Measurements from ENCODE around the gene ATP6V1E1. TPM values are rescaled to one million over a fixed set of nuclear protein-coding genes. Genes with fewer than 3 reads are reported as not detected.
"Not testable (repeated sequence)": the region's sequence is repeated elsewhere in the genome, so short reads cannot be mapped to it uniquely, and the experiment has no call there.

ATP6V1E1 gene
- total RNA-seq, 4 donors from 2014 or later = 64.4 to 70.9 (median 66.5) TPM

DNA sequence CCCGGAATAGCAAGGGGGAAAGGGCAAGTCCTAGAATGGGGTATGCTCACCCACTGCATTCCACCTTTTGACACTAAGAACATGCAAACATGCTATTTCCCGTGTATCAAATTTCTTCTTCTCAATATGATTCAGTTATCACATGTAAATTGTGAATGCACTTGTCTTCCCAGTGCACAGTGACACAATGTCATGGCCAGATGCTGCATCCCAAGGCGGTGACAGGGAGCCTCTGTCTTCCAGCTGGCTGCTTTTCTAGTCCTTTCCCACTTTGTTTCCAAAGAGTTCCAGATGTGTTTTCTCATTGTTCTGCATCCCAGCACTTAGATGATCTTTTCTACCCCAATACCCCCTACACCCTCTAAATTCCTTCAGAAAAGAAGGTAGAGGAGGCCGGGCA is 52.9 kb downstream of the ATP6V1E1 start:
- Histone ChIP-seq H3K4me3 (no peak overlapping the region), H3K36me3 (no peaks in the 10 kb centered on the region), H3K4me1 (no peaks in the 10 kb centered on the region), H3K27ac (no peak overlapping the region), H3K27me3 (no peaks in the 10 kb centered on the region), H3K9me3 (no peaks in the 10 kb centered on the region)
- TF ChIP-seq, protein P1, sequence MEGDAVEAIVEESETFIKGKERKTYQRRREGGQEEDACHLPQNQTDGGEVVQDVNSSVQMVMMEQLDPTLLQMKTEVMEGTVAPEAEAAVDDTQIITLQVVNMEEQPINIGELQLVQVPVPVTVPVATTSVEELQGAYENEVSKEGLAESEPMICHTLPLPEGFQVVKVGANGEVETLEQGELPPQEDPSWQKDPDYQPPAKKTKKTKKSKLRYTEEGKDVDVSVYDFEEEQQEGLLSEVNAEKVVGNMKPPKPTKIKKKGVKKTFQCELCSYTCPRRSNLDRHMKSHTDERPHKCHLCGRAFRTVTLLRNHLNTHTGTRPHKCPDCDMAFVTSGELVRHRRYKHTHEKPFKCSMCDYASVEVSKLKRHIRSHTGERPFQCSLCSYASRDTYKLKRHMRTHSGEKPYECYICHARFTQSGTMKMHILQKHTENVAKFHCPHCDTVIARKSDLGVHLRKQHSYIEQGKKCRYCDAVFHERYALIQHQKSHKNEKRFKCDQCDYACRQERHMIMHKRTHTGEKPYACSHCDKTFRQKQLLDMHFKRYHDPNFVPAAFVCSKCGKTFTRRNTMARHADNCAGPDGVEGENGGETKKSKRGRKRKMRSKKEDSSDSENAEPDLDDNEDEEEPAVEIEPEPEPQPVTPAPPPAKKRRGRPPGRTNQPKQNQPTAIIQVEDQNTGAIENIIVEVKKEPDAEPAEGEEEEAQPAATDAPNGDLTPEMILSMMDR (IDR thresholded peaks at IDR 0.05) = no peak
- no peak for TF ChIP-seq POLR2A (IDR thresholded peaks at IDR 0.05)
- DNase-seq = no peak

DNA sequence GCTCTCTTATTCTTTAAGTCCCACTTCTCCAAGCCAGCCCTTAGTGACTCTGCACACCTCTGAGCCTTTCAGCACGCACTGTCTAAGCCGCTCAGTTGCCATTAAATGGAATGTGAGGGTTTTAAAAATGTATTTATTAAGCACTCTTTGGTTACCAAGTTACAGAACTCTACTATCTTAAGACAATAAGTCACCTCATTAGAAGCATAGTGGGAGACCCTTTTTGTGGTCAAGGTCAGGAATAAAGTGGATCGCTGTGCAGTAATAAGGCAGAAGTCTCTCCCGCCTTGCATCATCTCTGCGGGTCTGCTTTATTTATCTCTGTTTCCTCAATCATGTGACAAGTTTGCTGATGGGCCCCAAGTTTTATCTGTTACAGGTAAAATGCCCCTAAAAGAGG is 53.4 kb downstream of the ATP6V1E1 start:
- no peak overlapping the region for H3K4me3 ChIP-seq
- no peaks in the 10 kb centered on the region for H3K9me3 ChIP-seq
- H3K27ac ChIP-seq = no peak overlapping the region
- no peak for DNase-seq
- H3K27me3 ChIP-seq = no peaks in the 10 kb centered on the region
- H3K36me3 ChIP-seq = no peaks in the 10 kb centered on the region
- TF ChIP-seq, protein P1 (IDR thresholded peaks at IDR 0.05) = no peak
- no peak for TF ChIP-seq POLR2A (IDR thresholded peaks at IDR 0.05)
- H3K4me1 ChIP-seq = peaks cover 0 to 5% (median 0%) of the 10 kb centered on the region in 4 donors

DNA sequence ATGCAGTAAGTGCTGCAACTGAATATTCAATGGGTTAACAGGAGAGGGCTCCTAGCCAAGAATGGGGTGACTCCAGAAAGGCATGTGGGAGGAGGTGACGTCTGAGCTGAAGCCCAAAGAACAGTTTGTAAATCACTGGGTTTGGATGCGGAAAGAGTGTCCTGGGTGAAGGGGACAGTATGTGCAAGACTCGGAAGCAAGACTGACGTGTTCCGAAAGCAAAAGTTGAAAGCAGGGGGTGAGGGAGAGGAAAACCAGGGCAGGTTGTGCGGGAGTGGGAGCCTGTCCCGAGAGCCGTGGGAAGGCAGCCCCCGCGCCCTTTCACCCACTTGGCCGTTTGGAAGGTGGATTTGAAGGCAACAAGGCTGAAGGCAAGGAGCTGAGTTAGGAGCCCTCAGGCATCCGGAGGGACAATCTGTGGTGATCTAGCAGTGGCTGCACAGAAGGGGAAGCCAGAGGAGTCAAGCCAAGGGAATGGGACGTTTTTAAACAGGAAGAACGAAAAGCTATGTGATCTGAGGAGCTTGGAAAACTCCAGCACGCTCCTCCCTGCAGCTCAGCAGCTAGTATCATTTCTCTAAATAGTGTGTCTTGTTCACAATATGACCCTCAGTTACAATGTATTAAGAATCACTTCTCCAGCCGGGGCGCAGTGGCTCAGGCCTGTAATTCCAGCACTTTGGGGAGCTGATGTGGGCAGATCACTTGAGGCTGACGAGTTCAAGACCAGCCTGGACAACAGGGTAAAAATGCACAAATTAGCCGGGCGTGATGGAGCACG is 57.5 kb downstream of the ATP6V1E1 start:
- TF ChIP-seq, protein P1 (IDR thresholded peaks at IDR 0.05) = no peak
- no peak for TF ChIP-seq POLR2A (IDR thresholded peaks at IDR 0.05)
- DNase-seq = peak in 2 of 3 donors; percentile 19 to 79
- Histone ChIP-seq H3K27me3 (no peaks in the 10 kb centered on the region), H3K36me3 (no peaks in the 10 kb centered on the region), H3K4me1 (peaks cover 0 to 14% (median 0%) of the 10 kb centered on the region in 4 donors), H3K27ac (peak overlapping the region; percentile 60 to 87 (median 78)), H3K4me3 (peak overlapping the region in 1 of 4 donors; percentile 39), H3K9me3 (no peaks in the 10 kb centered on the region)

DNA sequence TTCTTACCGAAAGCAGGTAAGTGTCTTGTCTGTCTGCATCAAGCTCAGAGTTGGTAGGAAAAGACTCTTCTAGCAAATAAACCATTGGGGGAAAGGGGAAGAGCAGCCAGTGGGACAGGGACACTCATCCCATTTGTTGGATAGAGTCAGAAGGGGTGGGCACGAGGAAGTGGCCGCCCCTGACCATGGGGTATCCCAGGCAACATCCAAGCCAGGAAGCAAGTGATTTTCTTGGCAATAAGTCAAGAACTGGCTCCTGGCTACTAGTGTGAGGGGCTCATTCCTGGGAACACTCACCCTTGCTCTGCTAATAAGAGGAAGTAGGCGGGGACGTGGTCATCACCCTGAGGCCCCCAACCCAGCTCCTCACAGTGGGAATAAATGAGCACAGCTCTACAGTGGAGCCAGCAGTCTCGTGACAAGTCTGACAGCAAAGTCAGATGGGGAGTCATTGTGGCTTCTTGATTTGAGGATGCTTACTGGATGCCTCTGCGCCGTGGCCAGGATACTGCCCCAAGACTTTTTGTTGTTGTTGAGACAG is 58.5 kb downstream of the ATP6V1E1 start:
- Histone ChIP-seq H3K4me1 (peaks cover 0 to 14% (median 0%) of the 10 kb centered on the region in 4 donors), H3K27me3 (no peaks in the 10 kb centered on the region), H3K27ac (peak overlapping the region; percentile 60 to 87 (median 74)), H3K4me3 (peak overlapping the region in 1 of 4 donors; percentile 39), H3K36me3 (no peaks in the 10 kb centered on the region), H3K9me3 (no peaks in the 10 kb centered on the region)
- TF ChIP-seq, protein P1 (IDR thresholded peaks at IDR 0.05) = no peak
- TF ChIP-seq POLR2A (IDR thresholded peaks at IDR 0.05) = no peak
- peak in 1 of 3 donors; percentile 53 for DNase-seq

DNA sequence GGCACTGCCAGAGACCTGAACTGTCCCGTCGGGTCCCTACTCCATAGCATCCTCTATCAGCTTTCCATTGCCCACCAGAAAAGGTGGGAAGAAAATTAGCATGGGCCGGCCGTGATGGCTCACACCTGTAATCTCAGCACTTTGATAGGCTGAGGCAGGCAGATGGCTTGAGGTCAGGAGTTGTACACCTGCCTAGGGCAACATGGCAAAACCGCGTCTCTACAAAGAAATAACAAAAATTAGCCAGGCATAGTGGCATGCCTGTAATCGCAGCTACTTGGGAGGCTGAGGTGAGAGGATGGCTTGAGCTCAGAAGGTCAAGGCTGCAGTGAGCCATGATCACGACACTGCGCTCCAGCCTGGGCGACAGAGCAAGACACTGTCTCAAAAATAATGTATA is 61.8 kb downstream of the ATP6V1E1 start:
- DNase-seq = no peak
- Histone ChIP-seq H3K27ac (no peak overlapping the region), H3K9me3 (no peaks in the 10 kb centered on the region), H3K4me3 (no peak overlapping the region), H3K36me3 (no peaks in the 10 kb centered on the region), H3K4me1 (peaks cover 0 to 22% (median 0%) of the 10 kb centered on the region in 4 donors), H3K27me3 (no peaks in the 10 kb centered on the region)
- TF ChIP-seq, protein P1 (IDR thresholded peaks at IDR 0.05) = no peak
- no peak for TF ChIP-seq POLR2A (IDR thresholded peaks at IDR 0.05)

DNA sequence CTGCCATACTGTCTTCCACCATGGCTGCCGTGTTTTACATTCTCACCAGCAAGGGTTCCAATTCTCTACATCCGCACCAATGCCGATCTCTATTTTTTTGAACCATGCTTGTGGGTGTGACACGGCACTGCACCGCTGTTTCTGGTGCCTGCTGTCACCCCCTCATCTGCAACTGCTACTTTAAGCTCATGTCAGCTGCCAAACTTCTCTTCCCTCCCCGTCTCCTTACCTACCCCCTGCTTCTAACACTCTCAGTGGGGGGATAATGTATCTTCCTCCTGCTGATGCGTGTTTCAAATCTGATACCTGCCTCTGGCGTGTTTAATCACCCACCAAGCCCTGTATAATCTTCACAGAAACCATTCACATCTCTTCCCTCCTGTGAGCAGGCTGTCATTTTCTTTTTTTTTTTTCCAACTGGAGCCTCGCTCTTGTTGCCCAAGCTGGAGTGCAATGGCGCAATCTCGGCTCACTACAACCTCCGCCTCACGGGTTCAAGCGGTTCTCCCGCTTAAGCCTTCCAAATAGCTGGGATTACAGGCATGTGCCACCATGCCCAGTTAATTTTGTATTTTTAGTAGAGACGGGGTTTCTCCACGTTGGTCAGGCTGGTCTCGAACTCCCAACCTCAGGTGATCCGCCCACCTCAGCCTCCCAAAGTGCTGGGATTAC is 62.4 kb downstream of the ATP6V1E1 start:
- H3K9me3 ChIP-seq, H3K36me3 ChIP-seq: not testable (repeated sequence)

More for the DNA sequence above, 62.4 kb downstream of the ATP6V1E1 start:
- DNase-seq, H3K27ac ChIP-seq, H3K27me3 ChIP-seq, H3K4me3 ChIP-seq: not testable (repeated sequence)
- peaks cover 0 to 22% (median 0%) of the 10 kb centered on the region in 4 donors for H3K4me1 ChIP-seq
